ENCODE data around the gene SLC2A4RG.

DNA sequence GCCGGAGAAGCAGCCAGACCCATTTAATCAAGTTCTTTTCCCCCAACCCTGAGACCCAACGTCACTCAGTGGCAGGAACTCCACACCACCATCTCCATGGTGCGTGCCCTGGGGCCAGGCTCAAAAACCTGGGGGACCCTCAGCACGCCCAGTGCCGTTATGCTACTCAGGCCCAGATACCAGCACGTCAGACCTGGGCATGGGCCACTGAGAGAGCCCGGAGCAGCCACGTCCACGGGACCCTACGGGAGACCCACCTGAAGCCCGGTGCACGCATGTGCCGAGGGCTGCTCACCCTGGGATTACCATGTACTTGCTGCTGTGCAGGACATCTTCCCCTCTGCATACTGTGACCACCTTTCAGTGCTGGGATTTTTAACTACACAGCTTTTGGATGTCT, 13.8 kb downstream of the SLC2A4RG start:
- no peak for TF ChIP-seq EZH2 (IDR thresholded peaks at IDR 0.05)
- TF ChIP-seq, protein P1, sequence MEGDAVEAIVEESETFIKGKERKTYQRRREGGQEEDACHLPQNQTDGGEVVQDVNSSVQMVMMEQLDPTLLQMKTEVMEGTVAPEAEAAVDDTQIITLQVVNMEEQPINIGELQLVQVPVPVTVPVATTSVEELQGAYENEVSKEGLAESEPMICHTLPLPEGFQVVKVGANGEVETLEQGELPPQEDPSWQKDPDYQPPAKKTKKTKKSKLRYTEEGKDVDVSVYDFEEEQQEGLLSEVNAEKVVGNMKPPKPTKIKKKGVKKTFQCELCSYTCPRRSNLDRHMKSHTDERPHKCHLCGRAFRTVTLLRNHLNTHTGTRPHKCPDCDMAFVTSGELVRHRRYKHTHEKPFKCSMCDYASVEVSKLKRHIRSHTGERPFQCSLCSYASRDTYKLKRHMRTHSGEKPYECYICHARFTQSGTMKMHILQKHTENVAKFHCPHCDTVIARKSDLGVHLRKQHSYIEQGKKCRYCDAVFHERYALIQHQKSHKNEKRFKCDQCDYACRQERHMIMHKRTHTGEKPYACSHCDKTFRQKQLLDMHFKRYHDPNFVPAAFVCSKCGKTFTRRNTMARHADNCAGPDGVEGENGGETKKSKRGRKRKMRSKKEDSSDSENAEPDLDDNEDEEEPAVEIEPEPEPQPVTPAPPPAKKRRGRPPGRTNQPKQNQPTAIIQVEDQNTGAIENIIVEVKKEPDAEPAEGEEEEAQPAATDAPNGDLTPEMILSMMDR (IDR thresholded peaks at IDR 0.05): no peak
